ENCODE measurements around the gene ZNF408.

Gene ZNF408

GRCh38 chr11:46700241-46701077 is at the start of gene ZNF408, which contains the start of gene ARHGAP1:
ZNF408 (plus strand) TSS chr11:46701031; CDS start chr11:46701048, 17 bp downstream.
ARHGAP1 (minus strand) TSS chr11:46700619; CDS start chr11:46696107, 4,512 bp downstream.
- peak within 1 kb of the TSS; percentile 87 to 93 for H3K9ac ChIP-seq (ENCODE audit: low read depth in 1 of 2, low read length in 2 of 2)
- peaks cover 18 to 32% of the 10 kb centered on the region in 2 donors for H3K4me1 ChIP-seq (ENCODE audit: control insufficient read depth in 2 of 2, insufficient read depth in 2 of 2, low read length in 2 of 2)
- peaks cover 40 to 41% of the 10 kb centered on the region in 2 donors for H3K36me3 ChIP-seq (ENCODE audit: control insufficient read depth in 2 of 2, insufficient read depth in 2 of 2, low read length in 2 of 2)
- H3K27ac ChIP-seq (ENCODE audit: low read depth in 2 of 2, low read length in 2 of 2): peak within 1 kb of the TSS; percentile 91 to 93
- H3K4me3 ChIP-seq (ENCODE audit: low read length in 2 of 2): peak within 1 kb of the TSS; percentile 100
- no peaks in the 10 kb centered on the region for H3K9me3 ChIP-seq (ENCODE audit: control insufficient read depth in 2 of 2, low read length in 2 of 2)
- no peaks in the 10 kb centered on the region for H3K27me3 ChIP-seq (ENCODE audit: control insufficient read depth in 2 of 2, insufficient read depth in 2 of 2, low read length in 2 of 2)

- Histone ChIP-seq H3K27me3 (ENCODE audit: control insufficient read depth in 2 of 2, insufficient read depth in 2 of 2, low read length in 2 of 2) (no peaks in the 10 kb centered on the region), H3K9me3 (ENCODE audit: control insufficient read depth in 2 of 2, low read length in 2 of 2) (no peaks in the 10 kb centered on the region), H3K36me3 (ENCODE audit: control insufficient read depth in 2 of 2, insufficient read depth in 2 of 2, low read length in 2 of 2) (peaks cover 59 to 72% of the 10 kb centered on the region in 2 donors), H3K9ac (ENCODE audit: low read depth in 1 of 2, low read length in 2 of 2) (no peak overlapping the region), H3K4me3 (ENCODE audit: low read length in 2 of 2) (no peak overlapping the region), H3K4me1 (ENCODE audit: control insufficient read depth in 2 of 2, insufficient read depth in 2 of 2, low read length in 2 of 2) (no peaks in the 10 kb centered on the region), H3K27ac (ENCODE audit: low read depth in 2 of 2, low read length in 2 of 2) (no peak overlapping the region)
These were observed 45.2 kb upstream of the ZNF408 start for GRCh38 chr11:46655631-46656030.

GRCh38 chr11:46657186-46657585 is 43.6 kb upstream of the ZNF408 start:
- no peaks in the 10 kb centered on the region for H3K27me3 ChIP-seq (ENCODE audit: control insufficient read depth in 2 of 2, insufficient read depth in 2 of 2, low read length in 2 of 2)
- no peak overlapping the region for H3K27ac ChIP-seq (ENCODE audit: low read depth in 2 of 2, low read length in 2 of 2)
- H3K4me3 ChIP-seq (ENCODE audit: low read length in 2 of 2): no peak overlapping the region
- H3K4me1 ChIP-seq (ENCODE audit: control insufficient read depth in 2 of 2, insufficient read depth in 2 of 2, low read length in 2 of 2): no peaks in the 10 kb centered on the region
- no peaks in the 10 kb centered on the region for H3K9me3 ChIP-seq (ENCODE audit: control insufficient read depth in 2 of 2, low read length in 2 of 2)
- H3K36me3 ChIP-seq (ENCODE audit: control insufficient read depth in 2 of 2, insufficient read depth in 2 of 2, low read length in 2 of 2): peaks cover 46 to 65% of the 10 kb centered on the region in 2 donors
- no peak overlapping the region for H3K9ac ChIP-seq (ENCODE audit: low read depth in 1 of 2, low read length in 2 of 2)

GRCh38 chr11:46658259-46658658 is 42.6 kb upstream of the ZNF408 start:
- Histone ChIP-seq H3K4me1 (ENCODE audit: control insufficient read depth in 2 of 2, insufficient read depth in 2 of 2, low read length in 2 of 2) (no peaks in the 10 kb centered on the region), H3K27ac (ENCODE audit: low read depth in 2 of 2, low read length in 2 of 2) (no peak overlapping the region), H3K9ac (ENCODE audit: low read depth in 1 of 2, low read length in 2 of 2) (no peak overlapping the region), H3K9me3 (ENCODE audit: control insufficient read depth in 2 of 2, low read length in 2 of 2) (no peaks in the 10 kb centered on the region), H3K4me3 (ENCODE audit: low read length in 2 of 2) (no peak overlapping the region), H3K36me3 (ENCODE audit: control insufficient read depth in 2 of 2, insufficient read depth in 2 of 2, low read length in 2 of 2) (peaks cover 53 to 65% of the 10 kb centered on the region in 2 donors), H3K27me3 (ENCODE audit: control insufficient read depth in 2 of 2, insufficient read depth in 2 of 2, low read length in 2 of 2) (no peaks in the 10 kb centered on the region)

DNA sequence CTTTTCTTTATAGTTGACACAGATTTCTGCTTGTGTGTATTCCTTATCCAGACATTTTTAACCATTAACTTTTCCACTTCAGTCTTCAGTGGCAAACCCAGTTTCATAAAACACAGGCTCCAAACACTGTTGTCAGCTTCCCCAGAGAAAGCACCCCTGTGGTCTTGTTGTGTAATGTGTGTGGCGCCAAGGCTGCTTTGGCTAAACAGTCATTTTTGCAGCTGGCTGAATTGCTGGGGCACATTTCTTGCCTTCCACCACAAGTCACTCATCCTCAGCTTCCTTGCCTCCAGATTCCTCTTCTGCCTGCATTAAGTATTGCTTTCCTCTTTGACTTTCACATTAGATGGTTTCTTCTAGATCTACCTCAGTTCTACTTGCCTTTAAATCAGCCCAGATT is 40.9 kb upstream of the ZNF408 start:
- no peaks in the 10 kb centered on the region for H3K27me3 ChIP-seq (ENCODE audit: control insufficient read depth in 2 of 2, insufficient read depth in 2 of 2, low read length in 2 of 2)
- no peak overlapping the region for H3K4me3 ChIP-seq (ENCODE audit: low read length in 2 of 2)
- no peaks in the 10 kb centered on the region for H3K4me1 ChIP-seq (ENCODE audit: control insufficient read depth in 2 of 2, insufficient read depth in 2 of 2, low read length in 2 of 2)
- H3K36me3 ChIP-seq (ENCODE audit: control insufficient read depth in 2 of 2, insufficient read depth in 2 of 2, low read length in 2 of 2): peaks cover 66 to 73% of the 10 kb centered on the region in 2 donors
- no peaks in the 10 kb centered on the region for H3K9me3 ChIP-seq (ENCODE audit: control insufficient read depth in 2 of 2, low read length in 2 of 2)
- no peak overlapping the region for H3K27ac ChIP-seq (ENCODE audit: low read depth in 2 of 2, low read length in 2 of 2)
- H3K9ac ChIP-seq (ENCODE audit: low read depth in 1 of 2, low read length in 2 of 2): no peak overlapping the region

GRCh38 chr11:46661836-46662235 is 39.0 kb upstream of the ZNF408 start:
- Histone ChIP-seq H3K4me1 (ENCODE audit: control insufficient read depth in 2 of 2, insufficient read depth in 2 of 2, low read length in 2 of 2) (no peaks in the 10 kb centered on the region), H3K36me3 (ENCODE audit: control insufficient read depth in 2 of 2, insufficient read depth in 2 of 2, low read length in 2 of 2) (peaks cover 63 to 75% of the 10 kb centered on the region in 2 donors), H3K9me3 (ENCODE audit: control insufficient read depth in 2 of 2, low read length in 2 of 2) (no peaks in the 10 kb centered on the region), H3K27me3 (ENCODE audit: control insufficient read depth in 2 of 2, insufficient read depth in 2 of 2, low read length in 2 of 2) (no peaks in the 10 kb centered on the region), H3K27ac (ENCODE audit: low read depth in 2 of 2, low read length in 2 of 2) (no peak overlapping the region), H3K9ac (ENCODE audit: low read depth in 1 of 2, low read length in 2 of 2) (no peak overlapping the region), H3K4me3 (ENCODE audit: low read length in 2 of 2) (no peak overlapping the region)

DNA sequence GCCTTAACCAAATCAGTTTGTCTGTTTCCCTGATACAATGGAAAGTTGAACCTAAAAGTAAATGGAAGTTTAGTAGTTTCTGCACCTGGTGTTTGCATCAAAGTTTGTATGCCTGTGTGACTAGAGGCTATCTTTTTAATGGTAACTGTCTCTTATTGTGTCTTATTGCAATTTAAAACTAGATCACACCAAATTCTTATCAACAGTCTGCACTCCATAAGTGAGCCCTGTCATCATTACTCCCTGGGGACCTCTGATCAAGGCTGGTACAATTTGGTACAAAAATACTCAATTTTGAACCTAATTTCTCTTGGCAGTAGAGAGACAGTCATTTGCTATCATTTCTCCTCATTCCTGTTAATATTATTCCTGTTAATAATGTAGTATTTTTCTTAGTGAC is 38.5 kb upstream of the ZNF408 start:
- no peaks in the 10 kb centered on the region for H3K4me1 ChIP-seq (ENCODE audit: control insufficient read depth in 2 of 2, insufficient read depth in 2 of 2, low read length in 2 of 2)
- no peak overlapping the region for H3K9ac ChIP-seq (ENCODE audit: low read depth in 1 of 2, low read length in 2 of 2)
- peaks cover 62 to 75% of the 10 kb centered on the region in 2 donors for H3K36me3 ChIP-seq (ENCODE audit: control insufficient read depth in 2 of 2, insufficient read depth in 2 of 2, low read length in 2 of 2)
- H3K27me3 ChIP-seq (ENCODE audit: control insufficient read depth in 2 of 2, insufficient read depth in 2 of 2, low read length in 2 of 2): no peaks in the 10 kb centered on the region
- no peaks in the 10 kb centered on the region for H3K9me3 ChIP-seq (ENCODE audit: control insufficient read depth in 2 of 2, low read length in 2 of 2)
- no peak overlapping the region for H3K4me3 ChIP-seq (ENCODE audit: low read length in 2 of 2)
- no peak overlapping the region for H3K27ac ChIP-seq (ENCODE audit: low read depth in 2 of 2, low read length in 2 of 2)

GRCh38 chr11:46663277-46663940 is 37.4 kb upstream of the ZNF408 start:
- H3K4me1 ChIP-seq (ENCODE audit: control insufficient read depth in 2 of 2, insufficient read depth in 2 of 2, low read length in 2 of 2): no peaks in the 10 kb centered on the region
- no peak overlapping the region for H3K27ac ChIP-seq (ENCODE audit: low read depth in 2 of 2, low read length in 2 of 2)

DNA sequence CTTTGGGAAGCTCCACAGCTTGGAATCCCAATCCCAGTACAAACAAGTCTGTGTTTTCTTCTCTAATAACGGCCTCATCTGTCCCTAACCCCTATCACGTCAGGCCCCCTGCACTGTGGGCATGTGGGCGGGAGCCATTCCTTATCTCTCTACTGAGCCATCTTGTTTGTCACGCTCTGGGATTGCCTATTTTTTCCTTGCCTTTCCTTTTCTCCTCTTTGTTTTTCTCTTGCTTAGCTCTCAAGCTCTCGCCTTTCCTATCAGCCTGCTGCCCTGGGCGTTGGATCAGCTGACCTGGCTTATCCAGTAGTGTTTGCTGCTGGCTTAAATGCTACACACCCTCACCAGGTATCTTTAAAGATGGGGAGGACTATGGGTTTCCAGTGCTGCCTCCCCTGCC is 36.2 kb upstream of the ZNF408 start:
- Histone ChIP-seq H3K27me3 (ENCODE audit: control insufficient read depth in 2 of 2, insufficient read depth in 2 of 2, low read length in 2 of 2) (no peaks in the 10 kb centered on the region), H3K9ac (ENCODE audit: low read depth in 1 of 2, low read length in 2 of 2) (no peak overlapping the region), H3K4me1 (ENCODE audit: control insufficient read depth in 2 of 2, insufficient read depth in 2 of 2, low read length in 2 of 2) (no peaks in the 10 kb centered on the region), H3K4me3 (ENCODE audit: low read length in 2 of 2) (no peak overlapping the region), H3K36me3 (ENCODE audit: control insufficient read depth in 2 of 2, insufficient read depth in 2 of 2, low read length in 2 of 2) (peaks cover 59 to 78% of the 10 kb centered on the region in 2 donors), H3K9me3 (ENCODE audit: control insufficient read depth in 2 of 2, low read length in 2 of 2) (no peaks in the 10 kb centered on the region), H3K27ac (ENCODE audit: low read depth in 2 of 2, low read length in 2 of 2) (no peak overlapping the region)

More at GRCh38 chr11:46663277-46663940, 37.4 kb upstream of the ZNF408 start:
- H3K9me3 ChIP-seq (ENCODE audit: control insufficient read depth in 2 of 2, low read length in 2 of 2): no peaks in the 10 kb centered on the region
- no peak overlapping the region for H3K4me3 ChIP-seq (ENCODE audit: low read length in 2 of 2)
- H3K36me3 ChIP-seq (ENCODE audit: control insufficient read depth in 2 of 2, insufficient read depth in 2 of 2, low read length in 2 of 2): peaks cover 62 to 76% of the 10 kb centered on the region in 2 donors
- H3K27me3 ChIP-seq (ENCODE audit: control insufficient read depth in 2 of 2, insufficient read depth in 2 of 2, low read length in 2 of 2): no peaks in the 10 kb centered on the region
- H3K9ac ChIP-seq (ENCODE audit: low read depth in 1 of 2, low read length in 2 of 2): no peak overlapping the region

- Histone ChIP-seq H3K4me3 (ENCODE audit: low read length in 2 of 2) (no peak overlapping the region), H3K9me3 (ENCODE audit: control insufficient read depth in 2 of 2, low read length in 2 of 2) (no peaks in the 10 kb centered on the region), H3K27ac (ENCODE audit: low read depth in 2 of 2, low read length in 2 of 2) (no peak overlapping the region), H3K27me3 (ENCODE audit: control insufficient read depth in 2 of 2, insufficient read depth in 2 of 2, low read length in 2 of 2) (no peaks in the 10 kb centered on the region), H3K9ac (ENCODE audit: low read depth in 1 of 2, low read length in 2 of 2) (no peak overlapping the region), H3K4me1 (ENCODE audit: control insufficient read depth in 2 of 2, insufficient read depth in 2 of 2, low read length in 2 of 2) (no peaks in the 10 kb centered on the region), H3K36me3 (ENCODE audit: control insufficient read depth in 2 of 2, insufficient read depth in 2 of 2, low read length in 2 of 2) (peaks cover 57 to 77% of the 10 kb centered on the region in 2 donors)
These were observed 35.5 kb upstream of the ZNF408 start for GRCh38 chr11:46665356-46665755.
